Activated T-cell treated with anti-CD3 and anti-CD28 coated beads for 4 hours (primary cell): ENCODE data around the gene NBPF1.
"Not testable (repeated sequence)": the region's sequence is repeated elsewhere in the genome, so short reads cannot be mapped to it uniquely, and the experiment has no call there.

Source experiments
- DNase-seq: peaks from one replicate; pipeline ENCODE4 v3.0.0-alpha.2; 2020

The NBPF1 gene

DNA sequence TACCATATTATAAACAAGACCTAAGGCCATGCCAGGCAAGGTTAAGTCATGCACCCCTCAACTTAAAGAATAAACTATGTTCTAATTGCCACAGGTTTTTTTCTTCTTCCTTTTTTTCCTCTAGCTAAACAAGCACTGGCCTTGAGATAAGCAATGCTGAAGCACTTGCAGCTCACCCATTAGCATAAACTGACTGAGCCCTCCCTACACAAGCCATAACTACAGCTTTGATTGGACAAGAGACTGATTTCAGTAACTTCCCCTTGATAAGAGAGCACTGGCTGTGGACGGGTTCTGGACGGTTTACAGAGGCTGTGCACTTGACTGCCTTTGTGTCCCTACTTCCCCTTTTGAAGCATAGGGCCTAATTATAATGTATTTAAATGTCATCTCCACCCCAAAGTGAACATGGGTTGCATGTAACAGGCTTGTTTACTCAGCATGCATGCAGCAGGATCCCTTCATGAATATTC, 72.9 kb downstream of the NBPF1 start:
- DNase-seq: not testable (repeated sequence)

DNA sequence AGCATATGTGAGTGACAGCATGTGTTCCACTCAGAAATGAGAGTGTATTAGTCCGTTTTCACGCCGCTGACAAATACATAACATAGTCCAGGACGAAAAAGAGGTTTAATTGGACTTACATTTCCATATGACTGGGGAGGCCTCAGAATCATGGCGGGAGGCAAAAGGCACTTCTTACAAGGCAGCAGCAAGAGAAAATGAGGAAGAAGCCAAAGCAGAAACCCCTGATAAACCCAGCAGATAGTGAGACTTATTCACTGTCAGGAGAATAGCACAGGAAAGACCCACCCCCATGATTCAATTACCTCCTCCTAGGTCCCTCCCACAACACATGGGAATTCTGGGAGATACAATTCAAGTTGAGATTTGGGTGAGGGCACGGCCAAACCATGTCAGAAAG, 75.8 kb downstream of the NBPF1 start:
- DNase-seq: not testable (repeated sequence)

- DNase-seq: not testable (repeated sequence)
Measured at GRCh38 chr1:16536796-16537195, 76.6 kb downstream of the NBPF1 start.

GRCh38 chr1:16535898-16536297, 77.5 kb downstream of the NBPF1 start:
- DNase-seq: not testable (repeated sequence)

DNA sequence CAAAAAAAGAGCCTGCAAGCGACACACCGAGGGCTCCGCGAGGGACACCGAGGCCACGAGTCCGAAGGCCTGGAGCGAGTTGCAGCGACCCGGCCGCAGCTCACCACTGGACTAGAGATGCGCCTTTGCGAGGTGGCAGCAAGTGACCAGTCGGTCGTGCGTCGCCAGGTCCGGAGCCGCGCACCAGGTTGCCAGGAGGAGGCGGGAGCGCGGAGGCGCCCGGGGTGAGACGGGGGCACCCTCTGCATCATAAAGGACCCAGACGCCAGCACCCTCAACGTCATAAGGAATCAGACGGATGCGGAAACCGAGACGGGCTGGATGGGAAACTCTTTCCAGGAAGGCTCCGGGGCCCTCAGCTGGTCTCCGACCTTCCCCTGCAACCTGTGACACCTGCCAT, 77.9 kb downstream of the NBPF1 start:
- not testable (repeated sequence) for DNase-seq

DNA sequence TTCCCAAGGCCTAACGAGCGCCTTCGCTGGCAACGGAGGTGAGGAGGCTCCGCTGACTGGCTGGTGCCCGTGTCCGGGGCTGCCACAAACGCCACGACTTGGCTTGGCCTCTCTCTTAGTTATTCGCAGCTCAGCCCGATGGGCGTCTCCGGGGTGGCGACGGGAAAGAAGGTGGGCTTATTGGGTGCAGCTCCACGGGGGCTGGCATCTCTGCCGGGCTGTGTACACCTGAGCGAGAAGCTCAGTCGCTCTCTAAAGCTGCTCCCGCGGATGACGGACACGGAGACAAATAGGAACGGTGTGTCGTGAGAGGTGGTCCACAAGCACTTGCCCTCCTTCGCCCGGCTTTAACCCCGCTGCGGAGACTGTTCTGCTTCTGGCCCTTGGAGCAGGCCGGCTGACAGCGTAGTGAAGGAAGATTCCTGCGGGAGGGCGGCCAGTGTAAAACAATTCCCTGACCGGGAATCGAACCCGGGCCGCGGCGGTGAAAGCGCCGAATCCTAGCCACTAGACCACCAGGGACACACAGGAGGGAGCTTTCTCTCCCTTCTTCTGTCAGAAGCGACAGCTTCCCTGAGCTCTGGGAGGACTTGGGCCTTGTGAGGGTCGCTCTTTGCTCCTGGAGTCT, 78.4 kb downstream of the NBPF1 start:
- not testable (repeated sequence) for DNase-seq

GRCh38 chr1:16534239-16534828, 79.0 kb downstream of the NBPF1 start:
- DNase-seq: not testable (repeated sequence)

DNA sequence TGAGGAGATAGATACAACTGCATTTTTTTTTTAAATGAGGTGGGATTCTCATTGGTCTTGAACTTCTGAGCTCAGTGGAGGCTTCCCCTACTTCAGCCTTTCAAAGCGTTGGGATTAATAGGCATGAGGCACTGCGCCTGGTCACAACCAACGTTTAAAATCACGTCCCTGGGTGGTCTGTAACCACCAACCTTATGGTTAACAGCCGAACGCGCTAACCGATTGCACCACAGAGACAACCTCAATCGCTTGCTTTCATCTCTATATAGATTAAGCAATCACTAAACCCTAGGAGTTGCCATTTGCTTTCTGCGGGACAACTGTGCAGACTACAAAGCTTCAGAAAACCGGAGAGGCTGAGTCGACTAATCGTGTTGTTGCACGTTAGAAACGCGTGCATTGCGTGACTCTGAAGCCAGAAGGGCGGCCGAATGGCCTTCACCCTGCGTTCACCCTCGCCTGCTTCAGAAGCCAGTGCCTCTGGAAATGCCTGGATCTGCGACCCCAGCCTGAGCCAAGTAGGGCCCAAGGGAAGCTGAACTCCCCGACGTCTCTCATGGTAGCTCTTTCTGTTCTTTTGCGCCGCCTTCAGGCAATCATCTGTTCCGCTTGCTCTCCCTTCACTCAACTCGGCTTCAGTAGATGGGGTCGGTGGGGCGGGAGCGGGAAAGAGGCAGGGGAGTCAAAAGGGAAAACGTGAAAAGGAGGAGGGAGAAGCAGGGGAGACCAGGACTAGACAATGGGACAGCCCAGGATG, 81.0 kb downstream of the NBPF1 start:
- DNase-seq: not testable (repeated sequence)

GRCh38 chr1:16528338-16528737, 85.0 kb downstream of the NBPF1 start:
- not testable (repeated sequence) for DNase-seq

DNA sequence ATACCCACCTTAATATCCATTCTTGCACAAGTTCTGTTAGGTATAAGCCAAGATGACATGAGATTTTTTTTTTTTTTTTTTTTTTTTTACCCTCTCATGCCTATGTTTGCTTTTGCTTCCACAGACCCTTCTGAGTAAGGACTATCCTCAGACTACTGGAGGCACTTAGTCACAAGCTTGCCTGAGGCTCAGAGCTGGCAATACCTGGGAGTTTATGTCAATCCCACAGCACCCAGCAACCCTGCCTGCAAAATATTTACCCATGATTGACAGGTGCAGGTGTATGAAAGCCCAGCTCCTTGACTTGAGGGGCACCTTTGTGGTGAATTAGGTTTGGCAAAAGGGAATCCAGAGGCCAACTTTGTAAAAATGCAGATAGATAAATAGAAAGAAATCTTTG, 87.6 kb downstream of the NBPF1 start:
- not testable (repeated sequence) for DNase-seq

DNA sequence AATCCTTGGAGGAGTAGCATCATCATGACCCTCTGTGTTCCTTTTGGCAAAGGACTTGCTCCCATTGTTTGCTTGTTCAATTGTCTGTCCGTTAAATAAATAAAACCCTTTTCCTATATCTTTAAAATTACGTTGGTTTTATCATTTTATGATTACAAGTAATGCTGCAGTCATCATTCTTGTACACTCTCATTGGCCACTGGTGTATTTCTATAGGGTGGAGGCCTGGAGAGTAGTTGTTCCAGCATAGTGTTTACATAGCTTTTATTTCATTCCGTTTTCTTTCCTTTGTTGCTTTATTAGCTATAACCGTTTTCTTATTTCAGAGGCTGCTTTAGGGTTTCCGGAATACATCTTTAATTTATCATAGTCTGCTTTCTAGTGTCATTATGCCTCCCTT, 91.7 kb downstream of the NBPF1 start:
- DNase-seq: not testable (repeated sequence)

DNA sequence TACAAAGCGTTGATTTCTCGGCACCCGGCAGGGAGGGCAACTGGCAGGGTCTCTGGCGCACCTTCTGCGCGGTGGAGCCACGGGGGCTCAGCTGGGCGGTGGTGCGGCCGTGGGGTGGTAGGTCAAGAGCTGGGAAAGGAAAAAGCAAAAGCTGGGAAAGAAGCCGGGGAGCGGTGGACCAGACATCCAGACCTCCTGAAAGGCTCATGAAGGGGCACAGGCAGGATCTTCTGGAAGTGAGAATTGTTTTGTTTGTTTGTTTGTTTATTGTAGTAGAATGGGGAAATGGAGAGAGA, 92.1 kb downstream of the NBPF1 start:
- DNase-seq: no peak

DNA sequence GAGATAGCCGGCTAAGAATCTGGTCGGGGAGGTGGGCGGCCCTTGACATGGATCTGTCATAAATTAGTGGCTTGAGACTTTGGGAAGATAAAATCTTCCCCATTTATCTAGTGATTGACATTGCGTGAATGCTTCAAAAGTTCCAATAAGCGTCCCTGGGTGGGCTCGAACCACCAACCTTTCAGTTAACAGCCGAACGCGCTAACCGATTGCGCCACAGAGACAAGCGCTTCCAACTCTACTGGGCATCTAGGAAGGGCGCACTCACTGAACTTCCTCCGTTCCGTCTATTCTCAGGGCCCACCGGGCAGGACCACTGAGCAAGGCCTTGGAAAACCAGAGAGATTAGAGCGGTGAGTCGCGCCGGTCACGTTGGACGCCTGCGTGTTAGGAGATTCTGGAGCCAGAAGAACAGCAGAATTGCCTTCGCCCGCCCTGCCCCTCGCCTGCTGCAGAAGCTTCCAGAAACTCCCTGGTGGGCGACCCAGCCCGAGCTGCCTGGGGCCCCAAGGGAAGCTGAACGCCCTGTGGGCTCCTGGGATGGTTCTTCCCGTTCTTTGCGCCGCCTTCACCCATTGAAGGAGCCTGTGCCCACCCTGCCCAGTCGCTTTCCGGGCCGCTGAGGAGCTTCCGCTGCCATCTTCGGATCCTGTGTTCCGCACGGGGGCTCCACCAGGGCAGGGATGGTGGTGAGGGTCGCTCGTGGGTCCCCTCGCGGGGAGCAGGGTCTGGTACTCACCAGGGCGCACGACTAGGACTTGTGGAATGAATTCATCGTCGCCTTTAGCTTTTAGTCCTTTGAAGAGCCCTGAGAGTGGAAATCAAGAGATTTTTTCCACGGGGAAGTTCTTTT, 92.7 kb downstream of the NBPF1 start:
- not testable (repeated sequence) for DNase-seq

DNA sequence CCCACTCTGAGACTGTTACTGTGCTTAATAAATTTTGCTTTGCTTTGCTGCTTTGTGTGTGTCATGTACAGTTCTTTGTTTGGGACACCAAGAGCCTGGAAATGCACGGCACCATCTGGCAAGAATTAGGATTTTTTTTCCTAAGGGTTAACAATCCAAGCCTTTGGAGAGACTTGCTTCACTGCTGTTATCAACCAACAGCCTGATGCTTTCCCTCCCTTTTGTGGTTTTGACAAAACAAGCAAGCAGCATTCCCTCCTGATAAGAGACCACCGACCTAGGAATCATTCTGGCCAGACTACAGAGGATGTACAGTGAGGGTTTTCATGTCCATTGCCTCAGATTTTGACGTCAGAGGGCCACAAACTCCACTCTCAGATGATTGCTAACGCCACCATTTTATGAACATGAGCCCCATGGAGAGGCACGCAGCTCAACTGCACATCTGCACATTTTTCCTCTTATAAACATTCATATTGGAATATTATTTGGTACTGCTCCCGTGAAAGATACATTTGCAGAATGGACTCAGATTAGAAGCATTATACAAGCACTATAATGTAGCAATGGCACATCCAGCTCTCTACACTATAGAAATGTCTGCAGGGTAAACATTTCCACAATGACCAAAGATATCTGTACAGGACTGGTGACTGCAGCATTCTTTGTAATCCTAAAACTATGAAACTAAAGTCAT, 94.0 kb downstream of the NBPF1 start:
- not testable (repeated sequence) for DNase-seq

- not testable (repeated sequence) for DNase-seq
Measured at GRCh38 chr1:16518913-16519254, 94.5 kb downstream of the NBPF1 start.

GRCh38 chr1:16516694-16517410, 96.5 kb downstream of the NBPF1 start:
- not testable (repeated sequence) for DNase-seq

DNA sequence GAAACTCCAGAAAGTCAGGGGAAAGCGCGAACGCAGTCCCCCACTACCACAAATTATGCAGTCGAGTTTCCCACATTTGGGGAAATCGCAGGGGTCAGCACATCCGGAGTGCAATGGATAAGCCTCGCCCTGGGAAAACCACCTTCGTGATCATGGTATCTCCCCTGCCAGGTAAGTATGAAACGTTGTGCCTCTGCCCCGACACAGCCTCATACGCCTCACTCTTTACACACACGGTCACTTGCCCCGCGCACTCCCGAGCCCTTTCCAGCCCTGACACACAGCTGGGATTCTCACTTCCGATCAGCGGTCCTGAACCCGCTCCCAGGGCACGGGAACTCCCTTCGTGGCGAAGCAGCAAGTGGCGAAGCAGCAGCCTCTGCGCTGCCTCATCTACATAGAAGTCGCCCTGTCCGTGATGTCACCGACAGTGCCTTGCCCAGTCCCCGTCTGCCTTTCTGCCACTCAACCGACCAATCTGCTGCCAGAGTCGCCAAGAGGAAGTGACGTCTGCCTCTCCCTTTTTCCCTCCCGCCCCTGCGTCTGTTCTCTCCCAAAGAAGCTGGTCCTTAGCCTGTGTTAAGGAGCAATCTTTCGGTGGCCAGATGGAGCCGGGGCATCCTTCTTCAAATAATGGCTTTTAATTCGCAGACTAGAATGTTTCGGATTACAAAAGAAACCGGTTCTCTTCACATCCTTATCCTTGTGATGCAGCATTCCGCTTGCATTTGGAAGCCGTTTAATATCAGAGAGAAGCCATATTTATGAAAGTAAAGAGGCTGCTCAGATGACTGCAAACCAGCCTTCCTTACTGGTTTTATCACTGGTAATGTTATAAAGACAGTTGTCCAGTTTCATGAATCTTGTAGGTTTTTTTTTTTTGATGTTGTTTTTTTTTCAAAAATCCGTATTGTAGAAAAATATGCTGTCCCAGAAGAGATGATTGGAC, 99.0 kb downstream of the NBPF1 start, which contains the start of gene RNU1-1:
Gene RNU1-1 (minus strand): TSS at position 179 of the 949 bp plus-strand sequence.
- peak; percentile 56 for DNase-seq

DNA sequence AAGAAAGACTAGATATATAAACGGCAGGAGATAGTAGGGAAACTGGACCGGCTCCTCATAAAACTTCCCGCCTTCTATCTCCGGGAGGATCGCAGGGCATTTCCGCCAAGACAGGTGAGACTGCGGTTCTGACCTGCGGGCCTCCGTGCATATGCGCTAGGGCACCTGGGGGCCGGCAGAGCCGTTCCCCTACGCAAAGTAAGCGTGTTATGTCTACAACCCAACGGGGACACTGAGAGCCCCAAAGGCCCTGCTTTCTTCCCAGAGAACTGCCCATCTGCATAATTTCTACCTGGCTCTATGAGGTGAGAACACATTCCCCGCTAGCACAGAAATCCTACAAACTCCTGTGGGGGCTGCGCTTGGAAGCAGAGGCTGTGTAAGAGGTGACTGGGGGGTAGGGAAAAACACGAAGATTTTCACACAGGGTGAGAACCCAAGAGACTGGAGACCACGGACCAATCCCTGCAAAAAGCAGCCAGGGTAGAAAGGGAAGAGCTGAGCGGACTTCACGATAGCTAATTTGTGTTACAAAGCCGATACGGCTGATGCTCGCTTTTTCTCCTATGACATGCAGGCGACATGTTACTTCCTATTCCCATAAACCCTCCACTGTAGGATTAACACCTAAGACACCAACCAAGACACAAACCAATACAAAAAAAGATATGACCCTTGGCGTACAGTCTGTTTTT, 99.8 kb downstream of the NBPF1 start:
- peak; percentile 36 for DNase-seq

- not testable (repeated sequence) for DNase-seq
Measured at GRCh38 chr1:16512624-16513411, 100.5 kb downstream of the NBPF1 start.
